GM12891 (cell line): ENCODE results near the gene TRIM10.
"Not testable (repeated sequence)": the region's sequence is repeated elsewhere in the genome, so short reads cannot be mapped to it uniquely, and the experiment has no call there.

Source experiments
- DNase-seq: peaks from one replicate; pipeline ENCODE4 v3.0.0; 2011; ENCODE audit warnings: low spot score; ENCODE audit not compliant: insufficient read length
- FAIRE-seq: peaks from 2 replicates; lab custom pipeline; 2011; peaks lifted over from hg19 to GRCh38; lab: Jason Lieb, UNC
- PAX5 ChIP-seq: IDR thresholded peaks from 2 replicates; pipeline ENCODE4 v1.6.1; 2011; ENCODE audit warnings: low read length, moderate library complexity, mild to moderate bottlenecking; ENCODE audit not compliant: insufficient read depth, severe bottlenecking
- POLR2A ChIP-seq: IDR thresholded peaks from 2 replicates; pipeline ENCODE4 v1.6.1; 2011; ENCODE audit warnings: low read depth, low read length, control low read depth
- POLR2AphosphoS5 ChIP-seq: IDR thresholded peaks from 2 replicates; pipeline ENCODE4 v1.6.1; 2011; ENCODE audit warnings: low read depth, low read length, control low read depth
- POU2F2 ChIP-seq: IDR thresholded peaks from 2 replicates; pipeline ENCODE4 v1.6.1; 2011; ENCODE audit warnings: low read depth, mild to moderate bottlenecking, control low read depth, low read length, moderate library complexity
- SPI1 ChIP-seq: IDR thresholded peaks from 2 replicates; pipeline ENCODE4 v1.6.1; 2011; ENCODE audit warnings: low read depth, low read length, control low read depth
- TAF1 ChIP-seq: IDR thresholded peaks from 2 replicates; pipeline ENCODE4 v1.6.1; 2011; ENCODE audit warnings: low read depth, low read length, control low read depth

Gene TRIM10

GRCh38 chr6:30175765-30176164, 14.8 kb upstream of the TRIM10 start:
- TF ChIP-seq POLR2AphosphoS5 (no peak), SPI1 (no peak), POLR2A (no peak), POU2F2 (no peak)
- DNase-seq (no peak), FAIRE-seq (no peak)

- TF ChIP-seq TAF1 (no peak), POU2F2 (no peak), POLR2AphosphoS5 (no peak), POLR2A (no peak), PAX5 (no peak), SPI1 (no peak)
- no peak for DNase-seq
- FAIRE-seq = no peak
Measured at GRCh38 chr6:30172681-30173080, 11.7 kb upstream of the TRIM10 start.

- FAIRE-seq (no peak), DNase-seq (no peak)
- TF ChIP-seq POLR2A = no peak
- TF ChIP-seq POU2F2 = no peak
- no peak for TF ChIP-seq PAX5
- TF ChIP-seq POLR2AphosphoS5 = no peak
- no peak for TF ChIP-seq SPI1
- TF ChIP-seq TAF1 = no peak
Measured at GRCh38 chr6:30171677-30172471, 10.9 kb upstream of the TRIM10 start.

GRCh38 chr6:30169658-30170614, 8.9 kb upstream of the TRIM10 start:
- DNase-seq = no peak
- peak; percentile 43 for FAIRE-seq
- TF ChIP-seq PAX5 (no peak), POU2F2 (no peak), POLR2AphosphoS5 (no peak), TAF1 (no peak), SPI1 (no peak), POLR2A (no peak)

- FAIRE-seq = no peak
- TF ChIP-seq SPI1 = no peak
- TF ChIP-seq POLR2A = no peak
- no peak for TF ChIP-seq PAX5
- DNase-seq = no peak
Measured at GRCh38 chr6:30168741-30169140, 7.7 kb upstream of the TRIM10 start.

DNA sequence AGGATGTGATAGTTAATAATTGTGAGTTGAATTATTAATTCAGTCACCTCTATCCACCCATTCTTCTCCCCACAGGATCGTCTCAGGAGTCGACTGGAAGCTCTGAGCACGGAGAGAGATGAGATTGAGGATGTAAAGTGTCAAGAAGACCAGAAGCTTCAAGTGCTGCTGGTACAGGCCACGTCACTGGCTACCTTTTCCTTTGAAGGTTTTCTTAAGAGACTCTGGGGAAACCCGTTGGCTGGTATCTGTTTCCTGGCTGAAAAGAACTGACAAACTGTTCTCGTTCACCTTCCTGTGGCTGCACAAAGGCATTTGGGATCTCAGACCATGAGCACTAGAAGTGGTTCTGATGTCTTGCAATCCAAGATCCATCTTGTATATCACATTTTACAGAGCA, 6.1 kb upstream of the TRIM10 start:
- TF ChIP-seq TAF1 (no peak), POLR2A (no peak), POLR2AphosphoS5 (no peak), PAX5 (no peak), POU2F2 (no peak), SPI1 (no peak)
- DNase-seq (no peak), FAIRE-seq (no peak)

DNA sequence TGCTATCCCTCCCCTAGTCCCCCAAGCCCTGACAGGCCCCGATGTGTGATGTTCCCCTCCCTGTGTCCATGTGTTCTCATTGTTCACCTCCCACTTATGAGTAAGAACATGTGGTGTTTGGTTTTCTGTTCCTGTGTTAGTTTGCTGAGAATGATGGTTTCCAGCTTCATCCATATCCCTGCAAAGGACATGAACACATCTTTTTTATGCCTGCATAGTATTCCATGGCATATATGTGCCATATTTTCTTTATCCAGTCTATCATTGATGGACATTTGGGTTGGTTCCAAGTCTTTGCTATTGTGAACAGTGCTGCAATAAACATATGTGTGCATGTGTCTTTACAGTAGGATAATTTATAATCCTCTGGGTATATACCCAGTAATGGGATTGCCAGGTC, 4.2 kb upstream of the TRIM10 start:
- not testable (repeated sequence) for FAIRE-seq, DNase-seq

DNA sequence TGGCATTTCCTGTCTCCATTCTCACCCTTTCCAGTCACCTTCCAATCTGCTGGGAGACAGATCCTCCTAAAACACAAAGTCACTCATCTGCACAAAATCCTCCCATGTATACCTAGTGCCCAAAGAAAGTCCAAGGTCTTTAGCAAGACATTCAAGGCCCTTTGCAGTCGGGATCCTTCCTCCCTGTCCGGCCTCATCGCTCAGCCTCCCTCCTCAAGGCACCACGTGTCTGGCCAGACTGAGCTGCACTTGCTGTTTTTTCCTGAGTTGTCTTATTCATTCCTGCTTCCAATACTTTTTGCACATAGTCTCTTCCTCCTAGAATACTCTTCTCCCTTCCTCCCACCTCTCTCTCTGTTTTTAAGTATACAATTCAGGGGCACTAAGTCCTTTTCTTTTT, 3.7 kb upstream of the TRIM10 start:
- TF ChIP-seq POLR2A (no peak), SPI1 (no peak), POU2F2 (no peak), POLR2AphosphoS5 (no peak), TAF1 (no peak), PAX5 (no peak)
- FAIRE-seq = no peak
- no peak for DNase-seq

DNA sequence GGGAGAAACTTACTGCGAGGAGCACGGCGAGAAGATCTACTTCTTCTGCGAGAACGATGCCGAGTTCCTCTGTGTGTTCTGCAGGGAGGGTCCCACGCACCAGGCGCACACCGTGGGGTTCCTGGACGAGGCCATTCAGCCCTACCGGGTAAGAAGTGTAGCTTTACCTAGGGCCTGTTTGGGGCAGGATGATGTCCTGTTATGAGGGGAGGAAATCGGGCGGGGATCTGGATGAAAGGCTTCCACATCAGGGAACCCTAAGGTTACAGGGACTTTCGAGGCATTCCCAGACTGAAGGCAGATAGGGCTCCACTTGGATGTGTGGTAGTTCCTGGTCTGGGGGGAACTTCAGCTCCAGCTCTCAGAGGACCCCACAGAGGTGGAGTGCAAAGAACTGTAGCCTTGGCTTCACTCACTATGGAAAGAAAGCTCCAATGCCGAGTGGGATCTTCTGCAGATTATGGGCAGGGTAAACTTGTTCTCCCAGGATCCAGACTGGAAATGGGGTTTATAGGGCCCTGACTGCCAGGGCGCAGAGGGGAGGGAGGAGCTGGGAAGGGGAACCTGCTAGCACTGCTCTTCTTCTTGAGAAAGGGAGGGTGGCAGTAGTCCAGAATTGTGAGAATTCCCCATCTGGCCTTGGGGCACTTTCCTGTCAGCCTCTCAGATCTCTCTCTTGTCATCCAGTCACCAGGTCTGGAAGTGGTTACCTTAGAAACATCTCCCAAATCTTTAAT, 3.1 kb upstream of the TRIM10 start:
- DNase-seq = no peak
- no peak for TF ChIP-seq SPI1
- no peak for TF ChIP-seq POU2F2
- no peak for TF ChIP-seq POLR2AphosphoS5
- no peak for TF ChIP-seq POLR2A
- TF ChIP-seq TAF1 = no peak
- no peak for TF ChIP-seq PAX5
- FAIRE-seq = no peak
